ENCODE measurements around the gene FBXL19.
A peak's percentile ranks its signal among the peaks of the same experiment; 100 is the strongest.

Gene FBXL19

GRCh38 chr16:30947859-30948666 is 24.7 kb downstream of the FBXL19 start:
- peak; percentile 37 for DNase-seq

- peak; percentile 59 for DNase-seq
These were observed 25.6 kb downstream of the FBXL19 start, which contains the start of gene ORAI3 for GRCh38 chr16:30948667-30949649. ORAI3 (plus strand) TSS chr16:30949068; CDS start chr16:30949290, 222 bp downstream.

DNA sequence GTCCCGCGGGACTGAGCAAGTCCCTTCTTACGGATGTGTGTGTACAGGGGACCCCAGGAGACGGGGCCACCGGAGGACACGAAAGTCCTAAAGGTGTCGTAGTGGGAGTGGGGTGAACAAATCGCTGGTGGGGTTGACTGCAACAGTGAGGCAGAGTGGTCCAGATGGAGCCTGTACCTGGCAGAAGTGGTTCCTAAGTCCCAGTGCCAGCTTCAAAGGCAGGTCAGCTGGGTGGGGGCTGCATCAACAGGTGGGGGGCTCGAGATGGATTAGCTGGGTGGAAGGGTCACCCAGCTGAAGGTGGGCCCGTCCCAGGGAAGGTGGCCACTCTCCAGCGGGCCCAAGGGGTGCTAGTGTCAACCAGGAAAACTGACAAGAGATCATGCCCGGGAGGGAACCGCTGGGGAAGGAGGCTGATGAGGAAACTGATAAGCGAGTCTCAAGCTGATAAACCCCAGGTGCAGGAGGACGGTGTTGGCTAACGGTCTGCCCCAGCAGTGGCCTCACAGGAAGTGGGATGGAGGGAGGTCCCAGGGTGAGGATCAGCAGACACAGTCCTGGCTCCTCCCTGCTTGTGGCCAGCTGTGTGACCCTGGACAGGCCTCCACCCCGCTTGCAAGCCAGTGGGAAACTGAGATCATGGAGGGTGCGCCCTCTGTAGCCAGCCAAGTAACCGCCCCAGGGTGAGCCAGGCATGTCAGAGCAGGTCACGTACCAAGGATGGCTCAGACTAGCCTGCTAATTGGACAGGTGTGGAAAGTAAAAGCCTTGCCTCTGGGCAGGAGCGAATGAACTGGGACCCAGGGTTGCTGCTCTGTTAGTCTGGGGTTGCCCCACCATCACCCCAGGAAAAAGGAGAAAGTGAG is 26.5 kb downstream of the FBXL19 start:
- peak; percentile 63 for DNase-seq

DNA sequence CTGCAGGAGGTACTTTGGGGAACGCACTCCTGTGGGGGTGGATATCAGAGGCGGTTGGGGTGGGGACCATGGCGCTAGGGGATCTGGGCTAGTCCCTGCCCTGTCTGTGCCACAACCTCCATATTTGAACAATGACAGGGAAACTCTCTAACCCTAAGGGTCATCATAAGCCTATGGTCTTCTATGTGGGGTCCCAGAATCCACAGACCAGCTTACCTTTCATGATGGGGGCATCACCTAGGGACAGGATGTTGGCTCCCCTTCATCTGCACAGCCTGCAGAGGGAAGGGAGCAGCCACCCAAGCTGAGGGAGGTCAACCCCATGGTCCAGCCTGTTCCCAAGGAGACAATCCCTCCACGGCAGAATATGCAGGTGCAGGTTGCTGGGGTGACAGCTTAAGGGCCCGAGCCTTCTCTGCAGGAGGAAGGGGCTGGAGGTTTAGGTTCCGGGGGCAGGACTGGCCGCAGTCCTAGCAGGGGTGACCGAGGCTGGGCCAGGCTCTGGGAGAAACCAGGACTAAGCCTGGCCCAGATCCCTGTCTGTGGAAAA is 27.2 kb downstream of the FBXL19 start:
- no peak for DNase-seq

- DNase-seq: no peak
These were observed 27.8 kb downstream of the FBXL19 start for GRCh38 chr16:30951193-30951592.

GRCh38 chr16:30951750-30952149 is 28.4 kb downstream of the FBXL19 start:
- DNase-seq: no peak

GRCh38 chr16:30953111-30953510 is 29.7 kb downstream of the FBXL19 start:
- no peak for DNase-seq

GRCh38 chr16:30953511-30954124 is 30.2 kb downstream of the FBXL19 start:
- DNase-seq: peak; percentile 78

GRCh38 chr16:30954993-30955392 is 31.6 kb downstream of the FBXL19 start:
- no peak for DNase-seq

DNA sequence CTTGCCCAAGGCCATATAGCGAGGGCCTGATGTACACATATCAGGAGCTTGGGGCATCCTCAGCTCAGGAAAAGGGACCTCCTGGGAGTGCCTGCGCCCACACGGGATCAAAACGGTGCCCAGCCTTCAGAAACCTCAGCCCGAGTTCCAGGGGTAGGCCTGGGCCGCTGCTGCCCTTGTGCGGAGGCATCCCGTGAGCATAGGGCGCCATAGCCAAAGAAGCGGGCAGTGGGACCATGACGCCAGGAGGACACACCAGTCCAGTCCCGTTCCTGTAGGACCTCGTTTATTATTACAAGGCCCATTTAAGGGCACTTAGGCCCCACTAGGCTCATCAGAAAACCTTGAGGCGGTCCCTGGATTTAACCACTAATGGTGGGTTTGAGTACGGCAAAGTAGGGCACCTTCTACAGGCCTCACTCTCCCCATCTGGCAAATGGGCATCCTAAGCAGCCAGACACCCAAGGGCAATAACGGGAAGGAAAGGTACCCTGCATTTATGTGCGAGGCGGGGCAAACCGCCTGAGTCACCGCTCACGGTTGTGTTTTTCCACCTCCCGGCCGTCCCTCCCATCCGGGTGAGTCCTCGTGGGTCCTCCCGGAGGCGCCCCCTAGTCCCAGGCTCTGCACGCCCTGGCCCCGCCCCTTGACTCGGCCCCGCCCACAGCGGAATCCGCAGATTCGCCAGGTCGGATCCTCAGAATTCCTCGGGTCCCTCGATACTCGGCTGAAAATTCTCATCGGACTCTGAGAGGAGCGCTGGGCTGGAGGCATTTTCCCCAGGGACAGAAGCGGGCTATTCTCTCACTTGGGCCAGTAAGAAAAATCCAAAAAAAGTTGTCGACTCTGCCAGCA is 33.5 kb downstream of the FBXL19 start:
- peak; percentile 96 for DNase-seq

GRCh38 chr16:30957456-30958174 is 34.2 kb downstream of the FBXL19 start, which contains the start of gene SETD1A:
SETD1A (plus strand) TSS chr16:30957754; CDS start chr16:30958732, 978 bp downstream.
- peak; percentile 99 for DNase-seq

GRCh38 chr16:30958175-30959079 is 35.1 kb downstream of the FBXL19 start:
- DNase-seq: no peak

- no peak for DNase-seq
These were observed 38.0 kb downstream of the FBXL19 start for GRCh38 chr16:30961384-30961783.

GRCh38 chr16:30963925-30964511 is 40.6 kb downstream of the FBXL19 start:
- no peak for DNase-seq

GRCh38 chr16:30964574-30965226 is 41.3 kb downstream of the FBXL19 start:
- no peak for DNase-seq

- no peak for DNase-seq
These were observed 42.1 kb downstream of the FBXL19 start for GRCh38 chr16:30965436-30965835.

- DNase-seq: no peak
These were observed 42.8 kb downstream of the FBXL19 start for GRCh38 chr16:30966033-30966619.
